Neural progenitor cell (in vitro differentiated cells): ENCODE data around the gene ADCYAP1. TPM values are rescaled to one million over a fixed set of nuclear protein-coding genes. Genes with fewer than 3 reads are reported as not detected.
A peak's percentile ranks its signal among the peaks of the same experiment; 100 is the strongest.

Experiments
- DNase-seq: peaks from one replicate; pipeline ENCODE4 v3.0.0-alpha.2; 2016; ENCODE audit warnings: low spot score
- H2AFZ ChIP-seq: fragments of 200-600 bp; sonication (generic); replicated peaks from 2 replicates; pipeline ENCODE4 v1.6.1; 2016; ENCODE audit warnings: antibody characterized with exemption
- H3F3A ChIP-seq: fragments of 200-600 bp; sonication (generic); 2 replicates; pipeline ENCODE4 v1.6.1; 2016; ENCODE audit warnings: antibody characterized with exemption, low read depth
- H3K27ac ChIP-seq: fragments of 200-600 bp; sonication (generic); 2 replicates; pipeline ENCODE4 v1.5.1; 2016; ENCODE audit warnings: mild to moderate bottlenecking
- H3K27me3 ChIP-seq: fragments of 200-600 bp; sonication (generic); 2 replicates; pipeline ENCODE4 v1.6.1; 2016; ENCODE audit warnings: mild to moderate bottlenecking, moderate library complexity
- H3K36me3 ChIP-seq: fragments of 200-600 bp; sonication (generic); 2 replicates; pipeline ENCODE4 v1.5.1; 2016
- H3K4me1 ChIP-seq: fragments of 200-600 bp; sonication (generic); 2 replicates; pipeline ENCODE4 v1.6.1; 2016; ENCODE audit warnings: mixed run types
- H3K4me2 ChIP-seq: fragments of 200-600 bp; sonication (generic); 2 replicates; pipeline ENCODE4 v1.6.1; 2016
- H3K4me3 ChIP-seq: fragments of 200-600 bp; sonication (generic); 2 replicates; pipeline ENCODE4 v1.5.1; 2016
- H3K79me2 ChIP-seq: fragments of 200-600 bp; sonication (generic); 2 replicates; pipeline ENCODE4 v1.6.1; 2016; ENCODE audit warnings: low read depth
- H3K9ac ChIP-seq: fragments of 200-600 bp; sonication (generic); 2 replicates; pipeline ENCODE4 v1.6.1; 2016
- H3K9me3 ChIP-seq: fragments of 200-600 bp; sonication (generic); 2 replicates; pipeline ENCODE4 v1.5.1; 2016; ENCODE audit warnings: low read depth
- H4K20me1 ChIP-seq: fragments of 200-600 bp; sonication (generic); 2 replicates; pipeline ENCODE4 v1.6.1; 2016; ENCODE audit warnings: low read depth
- H3K27ac Mint-ChIP-seq: 3 replicates; pipeline ENCODE4 v1.8.0; 2021; ENCODE audit warnings: mixed read lengths
- H3K27me3 Mint-ChIP-seq: 2 replicates; pipeline ENCODE4 v1.8.0; 2022; ENCODE audit warnings: low read depth, mild to moderate bottlenecking, inconsistent platforms, moderate library complexity, mixed read lengths; ENCODE audit not compliant: insufficient read depth
- H3K36me3 Mint-ChIP-seq: 3 replicates; pipeline ENCODE4 v1.8.0; 2021; ENCODE audit warnings: mixed read lengths
- H3K4me1 Mint-ChIP-seq: 3 replicates; pipeline ENCODE4 v1.8.0; 2021; ENCODE audit warnings: mixed read lengths
- H3K4me3 Mint-ChIP-seq: 3 replicates; pipeline ENCODE4 v1.8.0; 2021; ENCODE audit warnings: mild to moderate bottlenecking, moderate library complexity, mixed read lengths
- H3K9me3 Mint-ChIP-seq: 3 replicates; pipeline ENCODE4 v1.8.0; 2020; ENCODE audit warnings: mixed read lengths
- CTCF ChIP-seq: fragments of 200-600 bp; sonication (generic); IDR thresholded peaks from 2 replicates; pipeline ENCODE4 v1.5.1; 2017; ENCODE audit warnings: antibody characterized with exemption, mild to moderate bottlenecking
- EZH2 ChIP-seq: fragments of 200-600 bp; sonication (generic); IDR thresholded peaks from 2 replicates; pipeline ENCODE4 v1.6.1; 2017; ENCODE audit warnings: antibody characterized with exemption, mild to moderate bottlenecking, moderate library complexity
- EZH2phosphoT487 ChIP-seq: fragments of 200-600 bp; sonication (generic); IDR thresholded peaks from 2 replicates; pipeline ENCODE4 v1.6.1; 2017; ENCODE audit warnings: antibody characterized with exemption
- total RNA-seq: library from RNA; depleted of rRNA; stranded (reverse); fragments of >200 nt; gene quantifications from 2 replicates; pipeline ENCODE4 v1.2.3, GENCODE V29; 2015; ENCODE audit warnings: low replicate concordance

Gene ADCYAP1
- total RNA-seq, 1 donor from 2014 or later, result 0.04 TPM

GRCh38 chr18:901761-902160, 2.9 kb upstream of the ADCYAP1 start:
- Histone ChIP-seq H3K4me1 (peaks cover 27% of the 10 kb centered on the region), H3K27me3 (peaks cover 84% of the 10 kb centered on the region)

DNA sequence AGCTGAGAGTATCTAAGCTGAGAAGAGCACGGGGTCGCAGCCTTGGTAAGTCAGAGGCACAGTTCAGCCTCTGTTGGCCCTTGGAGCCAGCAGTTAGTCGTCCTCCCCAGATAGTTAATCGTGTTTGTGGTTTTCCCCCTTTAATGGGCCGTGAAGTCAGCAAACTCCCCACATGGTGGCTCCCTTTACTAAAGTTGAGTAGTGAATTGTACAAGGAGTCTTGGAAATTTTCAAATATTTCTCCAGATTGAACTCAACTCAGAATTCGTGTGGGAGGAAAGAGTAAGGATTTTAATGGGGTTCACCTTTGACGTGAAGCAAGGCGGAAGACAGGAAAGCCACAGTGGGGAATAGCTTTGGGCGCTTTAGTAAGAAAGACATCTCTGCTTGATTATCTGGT, 2.4 kb upstream of the ADCYAP1 start:
- Mint-ChIP-seq H3K27ac (no peak overlapping the region), H3K27me3 (peaks cover 58% of the 10 kb centered on the region), H3K4me1 (peaks cover 20% of the 10 kb centered on the region), H3K4me3 (no peak overlapping the region), H3K9me3 (no peaks in the 10 kb centered on the region), H3K36me3 (no peaks in the 10 kb centered on the region)
- Histone ChIP-seq H3K4me3 (no peak overlapping the region), H3K9me3 (no peaks in the 10 kb centered on the region), H3K27me3 (peaks cover 89% of the 10 kb centered on the region), H2AFZ (no peak overlapping the region), H4K20me1 (peaks cover 56% of the 10 kb centered on the region), H3K9ac (no peak overlapping the region), H3K79me2 (no peaks in the 10 kb centered on the region), H3K27ac (no peak overlapping the region), H3K4me1 (peaks cover 32% of the 10 kb centered on the region), H3K4me2 (no peak overlapping the region), H3K36me3 (no peaks in the 10 kb centered on the region), H3F3A (peaks cover 28% of the 10 kb centered on the region)
- TF ChIP-seq EZH2phosphoT487 (no peak), CTCF (peak; percentile 57), EZH2 (no peak)
- DNase-seq, result peak; percentile 40

More at GRCh38 chr18:901761-902160, 2.9 kb upstream of the ADCYAP1 start:
- Mint-ChIP-seq H3K9me3 (no peaks in the 10 kb centered on the region), H3K27me3 (peaks cover 55% of the 10 kb centered on the region), H3K4me3 (no peak overlapping the region), H3K36me3 (no peaks in the 10 kb centered on the region), H3K4me1 (peaks cover 18% of the 10 kb centered on the region), H3K27ac (no peak overlapping the region)
- H3K9ac ChIP-seq, result no peak overlapping the region
- no peak for TF ChIP-seq CTCF
- no peak for TF ChIP-seq EZH2
- TF ChIP-seq EZH2phosphoT487, result no peak
- no peaks in the 10 kb centered on the region for H3K79me2 ChIP-seq
- H3F3A ChIP-seq, result peaks cover 24% of the 10 kb centered on the region
- H3K4me2 ChIP-seq, result no peak overlapping the region
- no peak overlapping the region for H3K27ac ChIP-seq
- no peak for DNase-seq
- no peak overlapping the region for H3K4me3 ChIP-seq
- H3K9me3 ChIP-seq, result no peaks in the 10 kb centered on the region
- no peaks in the 10 kb centered on the region for H3K36me3 ChIP-seq
- peaks cover 51% of the 10 kb centered on the region for H4K20me1 ChIP-seq
- H2AFZ ChIP-seq, result no peak overlapping the region

DNA sequence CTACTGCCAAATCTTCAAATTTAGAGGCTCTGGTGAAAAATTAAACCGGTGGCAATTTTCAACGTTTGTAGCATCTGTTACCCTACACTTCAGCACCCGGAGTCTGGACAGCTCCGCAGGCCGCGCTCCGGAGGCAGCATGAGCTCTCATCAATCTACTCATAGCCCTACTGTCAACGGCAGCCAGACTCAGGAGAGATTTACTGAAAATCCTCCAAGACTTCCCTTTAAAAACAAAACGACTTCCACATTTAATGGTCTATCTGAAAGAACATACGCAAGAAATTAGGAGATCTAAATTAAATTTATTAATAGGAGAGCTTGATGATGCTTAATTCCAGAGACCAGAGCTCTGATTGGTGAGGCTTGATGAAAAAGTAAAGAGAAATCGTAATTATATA, 970 bp upstream of the ADCYAP1 start:
- Mint-ChIP-seq H3K36me3 (no peaks in the 10 kb centered on the region), H3K27ac (no peak overlapping the region), H3K4me3 (peak overlapping the region; percentile 71), H3K4me1 (peaks cover 22% of the 10 kb centered on the region), H3K9me3 (no peaks in the 10 kb centered on the region), H3K27me3 (peaks cover 66% of the 10 kb centered on the region)
- Histone ChIP-seq H3K27me3 (peaks cover 98% of the 10 kb centered on the region), H3K9me3 (no peaks in the 10 kb centered on the region), H3K79me2 (no peaks in the 10 kb centered on the region), H3K4me2 (no peak overlapping the region), H3K9ac (no peak overlapping the region), H4K20me1 (peaks cover 69% of the 10 kb centered on the region), H3K4me1 (peaks cover 45% of the 10 kb centered on the region), H3K4me3 (no peak overlapping the region), H2AFZ (no peak overlapping the region), H3K27ac (no peak overlapping the region), H3F3A (peaks cover 32% of the 10 kb centered on the region), H3K36me3 (no peaks in the 10 kb centered on the region)
- TF ChIP-seq EZH2phosphoT487 (no peak), CTCF (no peak), EZH2 (no peak)
- peak; percentile 86 for DNase-seq
